HG02885 (cell line): Measurements from ENCODE around the gene MAPK8IP1.

Experiments
- ATAC-seq: cut with Tn5 transposase; IDR thresholded peaks from one replicate; pipeline ENCODE4 v1.9.1; 2021; ENCODE audit warnings: mild to moderate bottlenecking; ENCODE audit not compliant: unreplicated experiment, poor library complexity

The MAPK8IP1 gene

DNA sequence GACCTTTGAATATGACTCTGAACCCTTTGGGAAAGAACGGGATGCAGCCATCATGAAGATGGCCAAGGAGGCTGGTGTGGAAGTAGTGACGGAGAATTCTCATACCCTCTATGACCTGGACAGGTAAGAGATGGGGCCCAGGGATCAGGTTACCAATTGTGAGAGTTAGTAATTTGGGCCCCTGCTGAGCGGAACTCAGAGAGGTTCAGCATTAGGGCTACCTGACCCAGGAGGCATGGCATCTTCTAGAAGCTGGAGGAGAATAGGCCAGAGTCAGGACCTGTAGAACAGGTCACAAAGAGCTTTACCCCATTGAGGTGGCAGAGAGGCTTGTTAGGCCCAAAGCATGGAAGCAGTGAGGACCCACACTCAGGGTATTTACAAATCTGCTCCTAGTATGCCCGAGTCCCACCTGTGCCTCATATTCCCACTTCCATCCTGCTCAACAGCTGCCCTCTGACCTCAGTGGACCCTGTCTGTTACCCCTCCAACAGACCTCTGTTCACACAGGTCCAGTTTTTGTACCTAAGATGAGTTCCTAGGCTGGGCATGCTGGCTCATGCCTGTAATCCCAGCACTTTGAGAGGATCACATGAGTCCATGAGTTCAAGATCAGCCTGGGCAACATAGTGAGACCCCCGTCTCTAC, 26.6 kb upstream of the MAPK8IP1 start:
- no peak for ATAC-seq

DNA sequence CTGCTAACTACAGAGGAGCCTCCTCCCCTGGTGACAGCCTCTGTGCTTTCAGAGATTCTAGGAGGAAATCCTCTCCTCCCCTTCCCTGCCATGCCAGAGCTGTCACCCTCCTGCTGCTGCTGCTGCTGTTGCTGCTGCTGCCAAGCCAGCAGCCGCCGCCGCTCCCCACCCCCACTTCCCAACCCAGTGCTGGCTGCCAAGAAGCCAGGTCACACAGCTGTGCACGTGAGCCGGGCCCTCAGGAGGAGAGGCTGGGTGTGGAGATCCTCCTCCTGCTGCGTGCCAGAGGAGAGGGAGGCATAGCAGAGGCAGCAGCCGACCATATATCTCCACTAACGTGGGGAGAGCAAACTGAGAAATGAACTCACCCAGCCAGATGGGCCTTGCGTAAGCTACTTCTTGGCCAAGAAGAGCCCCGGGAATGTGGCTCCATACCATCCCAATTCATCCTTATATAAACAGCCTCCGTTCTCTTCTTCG, 25.8 kb upstream of the MAPK8IP1 start:
- ATAC-seq = no peak

DNA sequence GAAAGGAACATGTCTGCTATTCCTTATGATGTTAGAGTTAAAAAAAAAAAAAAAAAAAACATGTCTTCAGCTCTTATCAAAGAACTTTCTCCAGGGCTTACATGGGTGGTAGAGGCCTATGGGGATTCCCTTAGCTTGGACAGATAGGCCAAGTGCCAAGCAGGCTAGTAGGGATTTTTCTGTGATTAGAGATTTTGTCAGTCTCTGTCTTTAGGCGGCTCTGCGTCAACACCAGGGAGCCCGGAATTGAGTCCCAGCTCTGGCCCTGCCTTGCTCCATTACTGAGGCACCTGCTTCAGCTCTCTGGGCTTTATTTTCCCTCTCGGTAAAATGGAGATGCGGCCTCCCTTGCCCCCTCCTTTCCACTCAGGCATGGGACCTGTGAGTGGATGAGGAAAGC, 25.1 kb upstream of the MAPK8IP1 start:
- no peak for ATAC-seq

DNA sequence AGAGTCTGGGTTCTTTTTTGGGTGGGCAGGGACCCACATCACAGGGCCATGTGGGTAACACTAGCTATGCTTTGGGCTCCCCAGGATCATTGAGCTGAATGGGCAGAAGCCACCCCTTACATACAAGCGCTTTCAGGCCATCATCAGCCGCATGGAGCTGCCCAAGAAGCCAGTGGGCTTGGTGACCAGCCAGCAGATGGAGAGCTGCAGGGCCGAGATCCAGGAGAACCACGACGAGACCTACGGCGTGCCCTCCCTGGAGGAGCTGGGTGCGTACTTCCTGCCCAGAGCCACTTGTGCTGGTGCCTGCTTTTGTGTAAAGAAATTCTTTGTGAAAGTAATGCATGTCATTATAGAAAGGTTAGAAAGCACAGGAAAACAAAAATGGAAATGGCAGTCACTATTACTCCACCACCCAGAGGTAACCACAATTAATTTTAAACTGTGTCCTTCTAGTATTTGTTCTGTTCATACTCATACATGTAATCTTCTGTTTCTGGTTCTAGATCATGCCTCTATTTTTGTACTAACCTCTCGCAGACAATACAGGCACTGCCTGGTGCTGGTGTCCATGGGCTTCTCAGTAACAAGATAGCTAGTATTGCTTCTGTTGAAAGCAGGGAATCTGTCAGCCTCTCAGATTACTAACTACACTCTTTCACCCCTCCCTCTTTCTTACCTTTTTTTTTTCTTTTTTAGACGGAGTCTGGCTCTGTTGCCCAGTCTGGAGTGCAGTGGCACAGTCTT, 24.5 kb upstream of the MAPK8IP1 start:
- ATAC-seq = no peak

DNA sequence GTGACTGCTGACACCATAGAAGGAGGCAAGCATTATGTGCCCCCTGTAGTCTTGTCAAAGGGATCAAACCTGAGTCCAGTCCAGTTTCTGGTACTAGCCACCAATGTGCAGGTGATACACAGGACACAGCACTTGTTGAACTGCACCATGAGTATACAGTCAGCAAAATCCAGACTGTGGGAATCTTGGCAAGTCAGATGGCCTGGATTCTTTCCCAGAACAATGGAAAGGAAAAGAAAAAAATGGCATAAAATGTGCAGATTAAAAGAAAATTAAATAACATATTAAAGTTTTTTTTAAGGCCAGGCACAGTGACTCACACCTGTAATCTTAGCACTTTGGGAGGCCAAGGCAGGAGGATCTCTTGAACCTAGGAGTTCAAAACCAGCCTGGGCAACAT, 21.4 kb upstream of the MAPK8IP1 start:
- no peak for ATAC-seq

DNA sequence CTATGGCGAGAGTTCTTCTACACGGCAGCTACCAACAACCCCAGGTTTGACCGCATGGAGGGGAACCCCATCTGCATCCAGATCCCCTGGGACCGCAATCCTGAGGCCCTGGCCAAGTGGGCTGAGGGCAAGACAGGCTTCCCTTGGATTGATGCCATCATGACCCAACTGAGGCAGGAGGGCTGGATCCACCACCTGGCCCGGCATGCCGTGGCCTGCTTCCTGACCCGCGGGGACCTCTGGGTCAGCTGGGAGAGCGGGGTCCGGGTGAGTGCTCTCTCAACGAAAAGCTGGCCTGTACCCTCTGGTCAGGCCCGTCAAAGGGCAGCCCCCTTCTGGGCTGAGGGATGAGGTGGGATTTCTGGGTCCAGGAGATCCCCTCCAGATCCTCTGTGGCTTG, 15.9 kb upstream of the MAPK8IP1 start:
- no peak for ATAC-seq

DNA sequence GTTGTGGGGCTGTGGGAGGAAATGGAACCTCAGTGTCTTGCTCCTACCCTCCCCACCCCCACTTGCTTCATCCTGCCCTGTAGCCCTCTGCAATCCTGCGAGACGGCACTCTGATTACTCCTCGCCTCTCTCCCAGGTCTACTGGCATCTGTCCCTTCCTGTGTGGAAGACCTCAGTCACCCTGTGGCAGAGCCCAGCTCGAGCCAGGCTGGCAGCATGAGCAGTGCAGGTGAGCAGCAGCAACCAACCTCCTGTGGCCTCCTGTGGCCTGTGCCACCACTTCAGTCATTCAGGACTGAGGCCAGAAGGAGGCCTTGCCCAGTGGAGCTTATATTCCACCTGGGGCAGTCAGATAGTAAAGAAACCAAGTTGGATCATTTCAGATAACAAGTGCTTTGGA, 14.7 kb upstream of the MAPK8IP1 start:
- no peak for ATAC-seq

DNA sequence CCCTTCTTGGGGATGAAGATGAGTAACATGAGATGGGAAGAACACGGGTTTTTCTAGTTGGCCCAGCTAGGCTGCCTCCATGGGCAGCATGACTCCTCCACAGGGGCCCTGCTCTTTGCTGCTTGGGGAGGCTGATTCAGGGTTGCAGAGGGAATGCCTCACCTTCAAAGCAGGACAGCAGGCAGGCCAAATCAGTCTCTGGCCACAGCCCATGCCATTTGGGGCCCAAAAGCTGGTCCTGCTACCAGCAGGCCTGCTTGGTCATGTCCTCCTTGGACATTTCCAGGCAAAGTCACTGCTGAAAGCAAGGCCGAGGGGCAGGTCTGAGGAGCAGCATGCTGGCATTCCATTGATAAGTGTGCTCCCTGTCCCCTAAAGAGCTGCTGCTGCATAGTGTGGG, 13.8 kb upstream of the MAPK8IP1 start:
- no peak for ATAC-seq

DNA sequence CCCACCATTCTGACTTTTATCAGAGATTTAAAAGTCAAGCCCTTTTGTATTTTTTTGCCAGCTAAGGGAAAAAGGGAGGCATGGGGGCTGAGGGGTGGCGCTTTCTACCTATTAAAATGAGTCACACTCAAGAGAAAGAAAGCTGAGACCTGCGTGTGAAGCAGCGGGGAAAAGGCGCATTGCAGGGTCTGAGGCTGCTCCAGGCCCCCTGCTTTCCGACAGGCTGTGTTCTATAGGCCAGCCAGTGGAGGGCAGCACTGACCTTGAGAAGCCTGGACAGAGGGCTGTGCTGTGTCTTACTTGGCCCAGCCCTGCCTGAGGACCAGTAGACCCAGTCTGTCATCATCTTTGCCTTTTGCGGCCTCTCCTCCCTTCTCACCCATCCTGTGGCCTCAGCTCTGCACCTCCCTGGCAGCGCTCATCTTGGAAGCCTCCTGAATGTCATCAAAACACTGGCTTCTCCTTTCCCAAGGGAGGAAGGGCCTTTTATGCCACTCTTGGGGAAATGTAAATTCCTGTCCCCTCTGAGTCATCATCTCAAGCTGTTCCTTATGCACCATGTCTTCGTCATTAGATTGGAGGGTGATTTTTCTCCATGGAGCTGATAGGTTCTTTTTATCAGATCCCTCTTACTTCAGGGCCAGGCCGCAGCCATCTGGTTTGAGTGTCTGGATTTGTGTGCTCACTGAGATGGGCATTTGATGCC, 12.6 kb upstream of the MAPK8IP1 start:
- ATAC-seq = no peak

DNA sequence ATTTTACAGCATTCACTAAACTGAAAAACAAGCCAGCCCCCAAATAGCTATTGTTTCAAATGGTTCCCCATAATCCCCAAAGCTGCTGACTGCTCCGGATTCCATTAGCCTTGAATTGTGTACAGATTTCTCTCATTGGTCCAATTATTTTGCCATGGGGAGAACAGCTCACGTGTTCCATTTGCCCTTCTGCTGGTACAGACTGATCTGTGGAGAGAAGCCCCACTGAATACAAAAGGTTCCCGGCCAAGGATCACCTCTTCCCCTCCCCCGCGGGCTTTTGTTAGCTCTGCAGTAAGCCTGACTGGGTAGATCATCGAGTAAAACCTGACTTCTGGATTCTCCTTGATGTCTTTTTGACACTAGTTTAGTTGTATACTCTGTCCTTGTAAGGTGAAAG, 9.1 kb upstream of the MAPK8IP1 start:
- no peak for ATAC-seq

DNA sequence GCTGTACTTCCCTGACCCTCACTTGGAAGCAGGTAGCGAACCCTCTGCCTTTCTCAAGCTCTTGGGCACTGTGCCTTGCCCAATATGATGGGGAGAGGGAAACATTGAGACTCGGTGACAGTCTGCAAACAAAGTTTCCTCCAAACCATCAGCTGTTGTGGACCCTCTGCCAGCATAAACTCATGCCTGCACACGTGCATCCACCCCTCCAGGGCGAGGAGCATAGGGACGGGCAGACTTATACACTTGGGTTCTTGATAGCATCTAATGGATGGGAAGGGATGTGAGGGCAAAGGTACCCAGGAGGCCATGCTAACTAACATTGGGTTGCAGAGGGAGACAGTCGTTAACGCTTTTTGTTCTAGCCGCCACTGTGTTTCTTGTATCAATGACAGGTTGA, 8.2 kb upstream of the MAPK8IP1 start:
- ATAC-seq = no peak

DNA sequence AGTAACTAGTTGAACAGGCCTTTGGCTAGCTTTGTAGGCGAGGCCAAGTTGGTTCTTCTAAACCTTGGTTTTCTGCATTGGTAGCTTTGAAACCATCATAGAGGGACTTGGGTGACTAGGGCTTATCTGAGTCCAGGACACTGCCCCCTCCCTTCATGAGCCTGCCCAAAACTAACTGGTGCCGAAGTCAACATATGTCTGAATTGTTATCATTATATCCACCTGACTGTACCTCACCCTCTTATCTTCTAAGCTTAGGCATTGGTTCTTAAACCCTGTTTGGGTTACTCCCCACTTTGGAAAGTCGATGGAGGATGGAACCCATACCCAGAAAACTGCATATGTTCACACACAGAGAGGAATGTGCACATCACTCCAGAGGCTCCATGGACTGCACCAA, 7.6 kb upstream of the MAPK8IP1 start:
- ATAC-seq = no peak

DNA sequence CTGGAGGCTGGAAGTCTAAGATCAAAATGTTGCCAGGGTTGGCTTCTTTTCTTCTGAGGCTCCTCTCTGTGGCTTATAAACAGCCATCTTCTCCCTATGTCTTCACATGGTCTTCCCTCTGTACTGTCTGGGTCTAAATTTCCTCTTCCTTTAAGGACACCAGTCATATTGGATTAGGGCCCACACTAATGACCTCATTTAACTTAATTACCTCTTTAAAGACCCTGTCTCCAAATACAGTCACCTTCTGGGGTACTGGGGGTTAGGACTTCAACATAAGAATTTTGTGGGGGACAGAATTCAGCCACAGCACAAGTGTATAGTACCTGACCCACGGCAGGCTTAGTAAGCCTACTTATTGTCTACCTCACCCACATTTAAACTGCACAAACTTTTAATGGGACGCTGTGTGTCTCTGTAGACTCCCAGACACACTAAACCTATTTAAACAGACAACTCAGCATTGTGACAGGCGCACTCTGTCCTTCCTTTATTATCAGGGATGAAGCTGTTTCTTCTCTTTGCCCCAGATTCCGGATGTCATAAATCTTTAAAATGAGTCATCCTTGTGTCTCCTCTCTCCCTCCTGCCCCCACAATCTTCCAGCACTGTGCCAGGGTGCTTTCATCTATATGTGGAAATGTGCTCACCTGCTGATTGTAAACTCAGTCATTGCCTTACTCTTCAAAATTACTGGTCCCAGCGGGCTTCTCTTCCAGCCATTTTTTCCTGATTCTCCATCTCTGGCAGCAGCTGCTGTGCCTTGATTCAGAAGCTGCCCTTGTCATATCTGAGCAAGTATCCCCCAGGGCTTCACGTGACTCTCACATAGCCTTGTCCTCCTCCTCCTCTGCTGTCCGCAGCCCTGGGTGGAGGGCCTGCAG, 5.4 kb upstream of the MAPK8IP1 start:
- ATAC-seq = no peak

DNA sequence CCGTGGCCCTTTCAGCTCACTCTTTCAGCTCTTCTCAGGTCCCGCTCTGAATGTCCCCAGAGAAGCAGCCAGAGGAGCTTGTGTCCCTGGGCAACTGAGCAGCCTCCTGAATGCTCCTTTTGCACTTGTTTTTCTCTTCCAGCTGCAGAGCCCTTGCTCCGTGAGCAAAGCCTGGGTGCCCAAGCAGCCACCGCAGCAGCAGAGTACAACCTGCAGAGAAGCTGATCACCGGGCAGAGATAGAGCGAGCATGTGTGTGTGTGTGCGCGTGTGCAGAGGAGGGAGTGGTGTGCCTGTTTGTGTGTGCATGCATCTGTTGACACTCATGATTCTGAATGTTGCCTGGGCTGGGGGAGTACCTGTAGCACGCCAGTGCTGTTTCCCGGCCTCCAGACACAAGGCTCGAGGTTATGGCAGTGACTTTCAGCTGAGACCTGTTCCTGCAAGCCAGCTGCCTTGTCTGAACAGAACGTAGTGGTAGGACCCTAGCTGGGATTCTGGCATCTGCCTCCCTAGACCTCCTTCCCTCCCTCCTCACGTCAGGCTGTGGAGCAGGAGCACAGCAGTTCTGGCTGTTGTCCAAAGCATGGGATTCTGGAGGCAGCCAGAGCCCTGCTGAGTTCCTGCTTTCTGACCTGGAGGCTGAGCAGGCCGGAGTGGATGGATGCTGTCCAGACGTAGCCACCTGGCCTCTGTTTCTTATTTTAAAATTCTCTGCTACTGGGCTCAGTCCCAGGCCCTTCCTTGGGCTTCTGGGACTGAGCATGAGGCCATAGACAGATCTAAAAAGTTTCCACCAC, 4.5 kb upstream of the MAPK8IP1 start:
- ATAC-seq = no peak

DNA sequence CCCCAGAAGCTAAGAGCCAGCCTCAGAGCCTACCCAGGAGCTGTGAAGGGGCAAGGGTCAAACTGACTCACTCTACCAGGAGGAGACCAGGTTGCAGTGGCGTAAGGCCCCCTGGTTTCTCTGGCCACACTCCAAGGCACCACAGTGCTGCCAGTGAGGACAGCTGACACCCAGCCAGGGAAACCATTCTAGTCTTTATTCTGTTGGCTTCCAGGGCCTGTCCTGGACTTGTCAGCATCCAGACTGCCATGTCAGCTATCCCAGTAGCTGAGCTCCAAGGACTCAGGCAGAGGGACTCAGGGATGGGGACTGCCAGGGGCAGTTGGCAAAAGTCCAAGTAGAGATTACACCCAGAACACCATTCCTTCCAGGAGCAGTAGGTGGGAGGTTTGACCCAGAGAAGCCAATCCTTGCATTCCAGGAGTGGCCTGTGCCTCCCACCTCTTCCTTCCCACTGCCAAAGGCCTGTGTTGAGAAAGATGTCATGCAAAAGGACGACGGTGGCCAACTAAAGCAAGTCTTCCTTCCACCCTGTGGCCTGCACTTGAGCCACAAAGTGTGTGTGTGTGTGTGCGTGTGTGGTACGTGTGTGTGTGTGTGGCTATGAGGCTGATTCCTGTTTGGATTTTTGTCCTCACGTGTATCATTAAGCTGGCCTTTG, 3.6 kb upstream of the MAPK8IP1 start:
- ATAC-seq = no peak

DNA sequence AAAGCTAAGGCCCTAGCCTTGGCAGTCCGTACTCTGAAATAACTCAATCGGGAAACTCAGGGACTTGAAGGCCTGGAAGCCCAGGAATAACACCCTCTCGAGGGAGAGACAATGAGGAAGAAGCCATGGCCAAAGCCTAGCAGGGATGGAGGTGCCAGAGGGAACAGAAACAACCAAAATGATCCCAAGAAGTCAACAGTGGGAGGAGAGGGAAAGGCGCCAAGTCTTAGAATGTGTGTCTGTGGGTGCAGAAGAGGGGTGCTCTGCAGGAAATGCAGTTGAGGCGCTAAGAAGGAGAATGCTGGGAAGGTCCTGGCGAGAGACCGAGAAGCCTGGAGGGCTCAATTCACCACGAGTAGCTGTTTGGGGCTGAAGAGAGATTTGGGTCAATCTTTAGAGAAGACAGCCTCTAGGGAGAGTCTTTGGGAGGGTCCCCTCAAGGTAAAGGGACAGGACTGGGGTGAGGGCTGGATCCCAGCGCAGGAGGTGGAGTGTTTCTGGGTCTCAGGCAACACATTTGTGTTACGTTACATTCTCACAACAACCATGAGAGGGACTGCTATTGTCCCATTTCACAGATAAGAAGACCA, 760 bp upstream of the MAPK8IP1 start:
- ATAC-seq = peak; percentile 5

DNA sequence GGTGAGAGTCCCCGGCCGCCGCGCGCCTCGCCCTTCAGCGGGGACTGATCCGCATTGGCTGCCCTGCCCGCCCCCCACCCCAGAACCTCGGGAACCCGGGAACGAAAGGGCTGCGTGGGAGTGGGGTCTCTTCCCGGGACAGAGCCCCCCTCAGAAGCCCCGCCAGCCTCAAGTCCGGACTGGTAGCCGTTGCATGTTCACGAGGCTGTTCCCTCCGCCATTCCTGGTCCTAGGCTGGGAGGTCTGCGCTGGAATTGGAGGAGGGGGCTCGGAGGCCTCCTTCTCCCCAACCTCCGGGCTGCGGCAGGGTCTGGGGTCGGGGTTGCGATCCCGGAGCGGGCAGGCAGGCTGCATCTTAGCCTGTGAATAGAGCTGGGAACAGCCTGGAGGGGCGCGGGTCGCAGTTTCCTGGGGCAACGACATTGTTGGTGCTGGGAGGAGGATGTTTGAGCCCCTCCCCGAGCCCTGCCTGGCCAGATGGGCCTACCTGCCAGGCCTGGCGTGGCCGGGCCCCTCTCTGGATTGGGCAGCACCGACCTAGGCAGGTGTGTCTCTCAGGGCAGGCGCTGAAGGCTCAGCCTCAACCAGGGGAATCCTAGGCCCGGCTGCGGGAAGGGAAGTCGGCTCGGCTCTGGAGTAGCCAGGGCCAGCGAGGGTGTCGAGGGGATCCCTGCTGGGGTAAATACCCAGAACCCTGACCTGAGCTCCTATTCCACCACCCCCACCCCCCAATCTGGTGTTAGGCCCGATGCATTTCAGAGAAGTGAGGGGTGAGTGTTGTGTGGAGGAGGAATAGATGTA, 670 bp downstream of the MAPK8IP1 start:
- ATAC-seq = no peak
